Subcutaneous abdominal adipose tissue (tissue), 5 donors: ENCODE measurements around the gene TSPAN33.

Experiments
- H3K27ac ChIP-seq: one replicate; pipeline ENCODE4 v1.7.0; 2013; ENCODE audit warnings: low read depth, mild to moderate bottlenecking, inconsistent platforms, low read length, moderate library complexity
- H3K27me3 ChIP-seq, 5 donors: one replicate each; pipeline ENCODE4 v1.7.0; 2013; ENCODE audit warnings: low read length in 5 of 5, inconsistent platforms in 1 of 5; ENCODE audit not compliant: control insufficient read depth in 5 of 5, insufficient read depth in 4 of 5
- H3K36me3 ChIP-seq, 5 donors: one replicate each; pipeline ENCODE4 v1.7.0; 2013; ENCODE audit warnings: low read length in 5 of 5; ENCODE audit not compliant: control insufficient read depth in 5 of 5, insufficient read depth in 5 of 5
- H3K4me1 ChIP-seq, 5 donors: one replicate each; pipeline ENCODE4 v1.7.0; 2013; ENCODE audit warnings: low read length in 5 of 5, mild to moderate bottlenecking in 3 of 5, moderate library complexity in 1 of 5; ENCODE audit not compliant: control insufficient read depth in 5 of 5, insufficient read depth in 5 of 5
- H3K4me3 ChIP-seq, 5 donors: one replicate each; pipeline ENCODE4 v1.7.0; 2013; ENCODE audit warnings: low read length in 5 of 5, low read depth in 1 of 5
- H3K9ac ChIP-seq, 5 donors: one replicate each; pipeline ENCODE4 v1.7.0; 2013; ENCODE audit warnings: low read length in 5 of 5, mild to moderate bottlenecking in 4 of 5, moderate library complexity in 3 of 5
- H3K9me3 ChIP-seq, 5 donors: one replicate each; pipeline ENCODE4 v1.7.0; 2013; ENCODE audit warnings: low read length in 5 of 5; ENCODE audit not compliant: control insufficient read depth in 5 of 5
- donor health status: healthy.
- donor health status: healthy.
- donor health status: healthy.
- donor health status: healthy.
- donor health status: healthy.

Gene TSPAN33

GRCh38 chr7:129144095-129144833 lies at the start of gene TSPAN33:
Gene TSPAN33 (plus strand): TSS chr7:129144707. CDS start chr7:129144981, 274 bp downstream.
- H3K4me1 ChIP-seq = peaks cover 2 to 33% (median 12%) of the 10 kb centered on the region in 5 donors
- H3K27me3 ChIP-seq = peaks cover 0 to 27% (median 21%) of the 10 kb centered on the region in 5 donors
- H3K9ac ChIP-seq = peak within 1 kb of the TSS in 3 of 5 donors; percentile 35 to 54 (median 41)
- H3K4me3 ChIP-seq = peak within 1 kb of the TSS; percentile 47 to 75 (median 65)
- no peaks in the 10 kb centered on the region for H3K9me3 ChIP-seq
- H3K27ac ChIP-seq = no peak within 1 kb of the TSS
- H3K36me3 ChIP-seq = no peaks in the 10 kb centered on the region

- Histone ChIP-seq H3K36me3 (no peaks in the 10 kb centered on the region), H3K9me3 (no peaks in the 10 kb centered on the region), H3K27ac (no peak overlapping the region), H3K9ac (no peak overlapping the region), H3K27me3 (peaks cover 0 to 3% (median 0%) of the 10 kb centered on the region in 5 donors), H3K4me1 (peaks cover 0 to 7% (median 5%) of the 10 kb centered on the region in 5 donors), H3K4me3 (no peak overlapping the region)
These were observed 49.2 kb upstream of the TSPAN33 start for GRCh38 chr7:129095258-129095657.

GRCh38 chr7:129098409-129099084 lies 46.0 kb upstream of the TSPAN33 start:
- H3K36me3 ChIP-seq = no peaks in the 10 kb centered on the region
- H3K9ac ChIP-seq = no peak overlapping the region
- H3K27me3 ChIP-seq = peaks cover 0 to 3% (median 0%) of the 10 kb centered on the region in 5 donors
- H3K9me3 ChIP-seq = no peaks in the 10 kb centered on the region
- no peak overlapping the region for H3K4me3 ChIP-seq
- H3K4me1 ChIP-seq = no peaks in the 10 kb centered on the region
- no peak overlapping the region for H3K27ac ChIP-seq

- H3K27ac ChIP-seq = no peak overlapping the region
These were observed 43.7 kb upstream of the TSPAN33 start for GRCh38 chr7:129100827-129101166.

GRCh38 chr7:129101746-129102145 lies 42.8 kb upstream of the TSPAN33 start:
- no peak overlapping the region for H3K27ac ChIP-seq
- no peaks in the 10 kb centered on the region for H3K27me3 ChIP-seq
- H3K4me1 ChIP-seq = no peaks in the 10 kb centered on the region
- H3K9ac ChIP-seq = no peak overlapping the region
- no peaks in the 10 kb centered on the region for H3K9me3 ChIP-seq
- H3K4me3 ChIP-seq = no peak overlapping the region
- H3K36me3 ChIP-seq = no peaks in the 10 kb centered on the region

More at GRCh38 chr7:129100827-129101166, 43.7 kb upstream of the TSPAN33 start:
- Histone ChIP-seq H3K4me3 (no peak overlapping the region), H3K27me3 (peaks cover 0 to 3% (median 0%) of the 10 kb centered on the region in 5 donors), H3K9me3 (no peaks in the 10 kb centered on the region), H3K36me3 (no peaks in the 10 kb centered on the region), H3K4me1 (no peaks in the 10 kb centered on the region), H3K9ac (no peak overlapping the region)

GRCh38 chr7:129103561-129104324 lies 40.8 kb upstream of the TSPAN33 start:
- Histone ChIP-seq H3K4me1 (no peaks in the 10 kb centered on the region), H3K9me3 (no peaks in the 10 kb centered on the region), H3K36me3 (no peaks in the 10 kb centered on the region), H3K4me3 (no peak overlapping the region), H3K9ac (no peak overlapping the region), H3K27me3 (no peaks in the 10 kb centered on the region), H3K27ac (no peak overlapping the region)

GRCh38 chr7:129108581-129108980 lies 35.9 kb upstream of the TSPAN33 start:
- Histone ChIP-seq H3K4me1 (no peaks in the 10 kb centered on the region), H3K9me3 (no peaks in the 10 kb centered on the region), H3K27me3 (no peaks in the 10 kb centered on the region), H3K4me3 (no peak overlapping the region), H3K27ac (no peak overlapping the region), H3K9ac (no peak overlapping the region), H3K36me3 (no peaks in the 10 kb centered on the region)

- Histone ChIP-seq H3K27ac (no peak overlapping the region), H3K9me3 (peaks cover 0 to 5% (median 2%) of the 10 kb centered on the region in 5 donors), H3K36me3 (no peaks in the 10 kb centered on the region), H3K4me1 (no peaks in the 10 kb centered on the region), H3K9ac (no peak overlapping the region), H3K4me3 (no peak overlapping the region), H3K27me3 (no peaks in the 10 kb centered on the region)
These were observed 34.1 kb upstream of the TSPAN33 start for GRCh38 chr7:129110258-129110981.

GRCh38 chr7:129110982-129111376 lies 33.5 kb upstream of the TSPAN33 start:
- Histone ChIP-seq H3K4me3 (no peak overlapping the region), H3K9me3 (peaks cover 0 to 10% (median 2%) of the 10 kb centered on the region in 5 donors), H3K27me3 (no peaks in the 10 kb centered on the region), H3K9ac (no peak overlapping the region), H3K4me1 (no peaks in the 10 kb centered on the region), H3K36me3 (no peaks in the 10 kb centered on the region), H3K27ac (no peak overlapping the region)
